H1 (cell line): ENCODE data around the gene CABP2. TPM values are rescaled to one million over a fixed set of nuclear protein-coding genes. Genes with fewer than 3 reads are reported as not detected.

Experiments used
- CTCF ChIA-PET: fragments of 300-600 bp; sonication (Branson Sonifier 250); formaldehyde crosslinking; loops from one replicate; lab custom pipeline; 2021; ENCODE audit not compliant: partially characterized antibody; lab: Charles Lee
- POLR2A ChIA-PET: fragments of 300-600 bp; sonication (Branson Sonifier 250); formaldehyde crosslinking; loops from one replicate; lab custom pipeline; 2021; ENCODE audit warnings: inconsistent platforms; ENCODE audit not compliant: partially characterized antibody; lab: Charles Lee
- DNase-seq, 2 experiments: peaks; one replicate each; pipeline versions ENCODE4 v3.0.0 to v3.0.0-alpha.2; 2010 to 2022; ENCODE audit warnings: low spot score in 2 of 2, low read depth in 1 of 2, mixed read lengths in 1 of 2
- FAIRE-seq: peaks from 2 replicates; lab custom pipeline; 2011; peaks lifted over from hg19 to GRCh38; lab: Jason Lieb, UNC
- H2AFZ ChIP-seq: 2 replicates; pipeline ENCODE4 v1.8.1; 2012; ENCODE audit warnings: low read length, inconsistent platforms
- H2AK5ac ChIP-seq: 2 replicates; pipeline ENCODE4 v1.6.1; 2013; ENCODE audit warnings: low read depth, low read length
- H2BK120ac ChIP-seq: replicated peaks from 2 replicates; pipeline ENCODE3; 2013; ENCODE audit warnings: low read depth, low read length, inconsistent platforms
- H2BK12ac ChIP-seq: 2 replicates; pipeline ENCODE4 v1.6.1; 2013; ENCODE audit warnings: low read depth, low read length
- H2BK15ac ChIP-seq: 2 replicates; pipeline ENCODE4 v1.6.1; 2013; ENCODE audit warnings: low read length
- H2BK20ac ChIP-seq: 2 replicates; pipeline ENCODE4 v1.6.1; 2013; ENCODE audit warnings: low read length
- H2BK5ac ChIP-seq: 2 replicates; pipeline ENCODE4 v1.6.1; 2013; ENCODE audit warnings: low read depth, low read length
- H3K14ac ChIP-seq: 2 replicates; pipeline ENCODE4 v1.6.1; 2013; ENCODE audit warnings: inconsistent platforms; ENCODE audit not compliant: insufficient read length
- H3K18ac ChIP-seq: 2 replicates; pipeline ENCODE4 v1.6.1; 2013; ENCODE audit warnings: low read length; ENCODE audit errors: extremely low read depth
- H3K23ac ChIP-seq: 2 replicates; pipeline ENCODE4 v1.6.1; 2013; ENCODE audit warnings: inconsistent platforms; ENCODE audit not compliant: insufficient read length
- H3K23me2 ChIP-seq: 2 replicates; pipeline ENCODE4 v1.6.1; 2013; ENCODE audit warnings: low read depth, low read length
- H3K27ac ChIP-seq: 2 replicates; pipeline ENCODE4 v1.6.1; 2011; ENCODE audit warnings: low read depth, low read length, inconsistent platforms
- H3K27me3 ChIP-seq, 4 experiments: replicated peaks in 1 of 4; 1 replicate in 1 of 4; 2 replicates in 3 of 4; pipeline versions ENCODE4 v1.6.1 to v1.8.1; 2011 to 2013; ENCODE audit warnings: low read length in 3 of 4, mild to moderate bottlenecking in 3 of 4, inconsistent platforms in 2 of 4, mixed read lengths in 2 of 4, moderate library complexity in 1 of 4; ENCODE audit not compliant: control insufficient read depth in 3 of 4, insufficient read depth in 3 of 4; ENCODE audit errors: extremely low read depth in 1 of 4
- H3K36me3 ChIP-seq, 4 experiments: 2 replicates each; pipeline versions ENCODE4 v1.6.1 to v1.8.1; 2011 to 2013; ENCODE audit warnings: mild to moderate bottlenecking in 4 of 4, low read length in 3 of 4, moderate library complexity in 2 of 4, control low read depth in 1 of 4, inconsistent platforms in 1 of 4; ENCODE audit not compliant: insufficient read depth in 4 of 4, control insufficient read depth in 2 of 4
- H3K4ac ChIP-seq: replicated peaks from 2 replicates; pipeline ENCODE3; 2013; ENCODE audit warnings: low read length, low read depth, mixed read lengths, inconsistent platforms; ENCODE audit not compliant: insufficient read length
- H3K4me1 ChIP-seq, 4 experiments: replicated peaks in 1 of 4; 1 replicate in 1 of 4; 2 replicates in 3 of 4; pipeline versions ENCODE4 v1.6.1 to v1.8.1; 2011 to 2013; ENCODE audit warnings: low read length in 3 of 4, inconsistent platforms in 2 of 4, mixed read lengths in 1 of 4; ENCODE audit not compliant: insufficient read depth in 4 of 4, control insufficient read depth in 3 of 4
- H3K4me2 ChIP-seq, 2 experiments: 2 replicates each; pipeline versions ENCODE4 v1.6.1 to v1.8.1; 2011 to 2013; ENCODE audit warnings: low read depth in 2 of 2, low read length in 2 of 2, control low read depth in 1 of 2, inconsistent platforms in 1 of 2, mild to moderate bottlenecking in 1 of 2; ENCODE audit not compliant: insufficient read depth in 1 of 2
- H3K4me3 ChIP-seq, 4 experiments: fragments of 200-600, 300-600 bp in 1 of 4; sonication (generic), shearing (Covaris generic), sonication (Bioruptor Twin) in 1 of 4; 2 replicates each; pipeline versions ENCODE4 v1.5.1 to v1.8.1; 2011 to 2016; ENCODE audit warnings: low read length in 4 of 4, low read depth in 3 of 4, control low read depth in 2 of 4, inconsistent platforms in 2 of 4, mild to moderate bottlenecking in 2 of 4, mixed read lengths in 1 of 4, moderate library complexity in 1 of 4; ENCODE audit not compliant: insufficient read depth in 2 of 4; ENCODE audit errors: extremely low read depth in 1 of 4
- H3K56ac ChIP-seq: replicated peaks from 2 replicates; pipeline ENCODE3; 2013; ENCODE audit warnings: low read depth, mild to moderate bottlenecking, mixed read lengths, low read length, inconsistent platforms; ENCODE audit not compliant: insufficient read length
- H3K79me1 ChIP-seq: 2 replicates; pipeline ENCODE4 v1.6.1; 2013; ENCODE audit warnings: low read depth, low read length, control low read depth
- H3K79me2 ChIP-seq, 2 experiments: 2 replicates each; pipeline versions ENCODE4 v1.6.1 to v1.8.1; 2012 to 2013; ENCODE audit warnings: low read length in 2 of 2, mild to moderate bottlenecking in 2 of 2, inconsistent platforms in 1 of 2; ENCODE audit not compliant: insufficient read depth in 2 of 2, control insufficient read depth in 1 of 2
- H3K9ac ChIP-seq, 4 experiments: replicated peaks in 1 of 4; 1 replicate in 1 of 4; 2 replicates in 3 of 4; pipeline versions ENCODE4 v1.6.1 to v1.8.1; 2011 to 2013; ENCODE audit warnings: low read depth in 3 of 4, low read length in 3 of 4, control low read depth in 2 of 4, mild to moderate bottlenecking in 2 of 4, moderate library complexity in 2 of 4, inconsistent platforms in 1 of 4; ENCODE audit errors: extremely low read depth in 1 of 4
- H3K9me3 ChIP-seq, 2 experiments: 2 replicates each; pipeline versions ENCODE4 v1.6.1 to v1.8.1; 2012 to 2013; ENCODE audit warnings: mild to moderate bottlenecking in 2 of 2, moderate library complexity in 2 of 2, control low read depth in 1 of 2, inconsistent platforms in 1 of 2, low read depth in 1 of 2, low read length in 1 of 2, mixed read lengths in 1 of 2; ENCODE audit not compliant: insufficient read depth in 2 of 2
- H4K20me1 ChIP-seq, 2 experiments: replicated peaks in 1 of 2; 2 replicates each; pipeline versions ENCODE3 to v1.8.1; 2011 to 2013; ENCODE audit warnings: inconsistent platforms in 2 of 2, low read length in 2 of 2, mild to moderate bottlenecking in 1 of 2; ENCODE audit not compliant: insufficient read depth in 2 of 2, control insufficient read depth in 1 of 2
- H4K5ac ChIP-seq: 2 replicates; pipeline ENCODE4 v1.6.1; 2013; ENCODE audit warnings: low read length, low read depth, mixed read lengths, inconsistent platforms; ENCODE audit not compliant: insufficient read length
- H4K8ac ChIP-seq: 2 replicates; pipeline ENCODE4 v1.8.0; 2013; ENCODE audit warnings: mild to moderate bottlenecking, moderate library complexity, low read length, inconsistent platforms; ENCODE audit not compliant: insufficient read depth; ENCODE audit errors: extremely low read depth
- H4K91ac ChIP-seq: replicated peaks from 2 replicates; pipeline ENCODE3; 2013; ENCODE audit warnings: low read length, mixed read lengths, inconsistent platforms; ENCODE audit not compliant: insufficient read length
- CBX5 ChIP-seq: fragments of 300-800, 300-1000 bp; sonication (generic); IDR thresholded peaks from 2 replicates; pipeline ENCODE4 v1.7.1; 2016; ENCODE audit warnings: antibody characterized with exemption, low read length, low read depth
- CTBP2 ChIP-seq: IDR thresholded peaks from 2 replicates; pipeline ENCODE4 v1.7.0; 2011; ENCODE audit warnings: borderline replicate concordance, mild to moderate bottlenecking, moderate library complexity, mixed read lengths, low read length; ENCODE audit not compliant: insufficient read depth, insufficient read length
- EGR1 ChIP-seq: IDR thresholded peaks from 2 replicates; pipeline ENCODE4 v1.6.1; 2011; ENCODE audit warnings: low read depth, low read length, borderline replicate concordance
- EZH2 ChIP-seq: fragments of 200-600 bp; sonication (generic); IDR thresholded peaks from 2 replicates; pipeline ENCODE4 v1.7.1; 2012; ENCODE audit warnings: low read depth, mild to moderate bottlenecking, moderate library complexity, low read length, inconsistent platforms; ENCODE audit not compliant: severe bottlenecking
- NRF1 ChIP-seq: IDR thresholded peaks from 2 replicates; pipeline ENCODE4 v1.6.1; 2011; ENCODE audit warnings: mild to moderate bottlenecking, low read depth, low read length, improper control_type of control experiment
- PHF8 ChIP-seq: fragments of 200-600 bp; sonication (generic); conservative IDR thresholded peaks from 2 replicates; pipeline ENCODE4 v1.7.1; 2012; ENCODE audit warnings: low read depth, mild to moderate bottlenecking, inconsistent platforms, low read length, moderate library complexity
- POLR2A ChIP-seq, 2 experiments: IDR thresholded peaks; 1 replicate in 1 of 2; 2 replicates in 1 of 2; pipeline ENCODE4 v1.6.1; 2011; ENCODE audit warnings: low read depth in 2 of 2, low read length in 2 of 2, mild to moderate bottlenecking in 2 of 2; ENCODE audit errors: control extremely low read depth in 1 of 2
- POLR2AphosphoS5 ChIP-seq: IDR thresholded peaks from 2 replicates; pipeline ENCODE4 v1.6.1; 2011; ENCODE audit warnings: low read depth, low read length
- RAD21 ChIP-seq, 2 experiments: IDR thresholded peaks in 1 of 2; conservative IDR thresholded peaks in 1 of 2; 2 replicates each; pipeline ENCODE4 v1.6.1; 2011; ENCODE audit warnings: low read depth in 2 of 2, low read length in 2 of 2, improper control_type of control experiment in 1 of 2, inconsistent platforms in 1 of 2, mild to moderate bottlenecking in 1 of 2, moderate library complexity in 1 of 2
- SP2 ChIP-seq: IDR thresholded peaks from 2 replicates; pipeline ENCODE4 v1.6.1; 2012; ENCODE audit warnings: mild to moderate bottlenecking, low read length, inconsistent platforms
- SRF ChIP-seq: IDR thresholded peaks from 2 replicates; pipeline ENCODE4 v1.6.1; 2011; ENCODE audit warnings: mild to moderate bottlenecking, low read depth, low read length, moderate library complexity
- TEAD4 ChIP-seq: IDR thresholded peaks from 2 replicates; pipeline ENCODE4 v1.6.1; 2012; ENCODE audit warnings: low read depth, low read length, inconsistent platforms, mixed read lengths
- WGBS, 2 experiments: shearing (Covaris generic) in 1 of 2; methylation state at CpG; one replicate each; pipeline versions ENCODE4 v1.1.6 to v1.1.7; 2013 to 2015; ENCODE audit warnings: low lambda C conversion rate in 2 of 2, mixed read lengths in 2 of 2, inconsistent platforms in 1 of 2, low coverage in 1 of 2, missing lambda C conversion rate in 1 of 2; ENCODE audit not compliant: insufficient replicate concordance in 2 of 2, insufficient coverage in 1 of 2, insufficient read length in 1 of 2; ENCODE audit errors: extremely low coverage in 1 of 2, missing lambda C conversion rate in 1 of 2; 5-methylcytosine and 5-hydroxymethylcytosine counted together
- polyA plus RNA-seq, 7 experiments: library from polyadenylated mRNA; depleted of rRNA in 3 of 7; stranded (reverse) in 5 of 7; unstranded in 2 of 7; fragments of >200 nt in 5 of 7; fragments of 200-250 nt in 2 of 7; gene quantifications; 1 replicate in 5 of 7; 2 replicates in 1 of 7; 4 replicates in 1 of 7; pipeline versions ENCODE4 v1.2.1 to v1.2.3, GENCODE V29; 2011 to 2013; ENCODE audit warnings: missing spikeins in 2 of 7, mixed read lengths in 2 of 7
- total RNA-seq: library from RNA; stranded (reverse); fragmentation: NEBNext Ultra II Directional; extraction: Animal tissue kit (Norgen Biotek cat#: 25700); gene quantifications from 2 replicates; pipeline ENCODE4 v1.2.1, GENCODE V29; 2021

Gene CABP2
- total and polyA plus RNA-seq, 2 of the 8 experiments (the other 6 are each of a cell fraction or from before 2014, with no cell fraction given), result not detected

DNA sequence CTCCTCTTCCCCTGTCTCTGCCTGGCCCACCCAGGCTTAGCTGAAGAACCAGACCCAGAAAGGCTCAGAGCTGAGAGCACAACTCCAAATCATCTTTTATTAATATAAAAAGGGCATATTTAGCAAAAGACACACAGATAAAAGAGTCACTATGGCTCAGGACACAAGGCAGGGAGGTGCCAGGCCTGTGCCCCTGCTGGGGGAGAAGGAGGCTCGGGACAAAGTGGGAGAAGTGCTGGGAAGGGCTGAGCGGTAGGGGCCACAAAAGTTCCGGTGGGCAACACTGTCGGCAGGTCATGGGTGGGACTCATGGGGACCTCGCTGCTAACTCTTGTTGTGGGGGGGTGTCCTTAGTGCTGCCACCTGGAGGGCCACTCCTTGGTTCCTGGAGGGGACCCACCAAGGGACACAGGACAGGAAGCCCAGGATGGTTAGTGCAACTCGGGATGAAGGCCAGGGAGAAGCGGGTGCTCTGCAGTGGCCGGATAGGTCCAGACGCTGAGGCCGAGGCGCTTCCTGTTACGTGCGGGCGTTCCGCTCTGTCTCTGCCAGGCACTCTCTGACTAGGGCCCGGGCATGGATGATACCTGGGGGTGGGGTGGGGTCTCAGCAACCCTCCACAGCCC, 16.7 kb downstream of the CABP2 start:
- Histone ChIP-seq H3K4ac (no peak overlapping the region), H4K5ac (no peak overlapping the region), H3K4me2 (peak overlapping the region; percentile 66 to 84; a peak in 2 of 4 replicates), H3K56ac (no peak overlapping the region), H2BK12ac (no peak overlapping the region), H4K20me1 (peaks cover 4 to 16% of the 10 kb centered on the region in 2 experiments), H3K27ac (no peak overlapping the region), H2BK20ac (no peak overlapping the region), H2BK15ac (no peak overlapping the region), H2AFZ (no peak overlapping the region), H3K23ac (no peak overlapping the region), H2BK5ac (no peak overlapping the region), H3K36me3 (peaks cover 0 to 3% (median 0%) of the 10 kb centered on the region in 4 experiments; a peak in 4 of 8 replicates), H3K14ac (no peak overlapping the region), H2BK120ac (no peak overlapping the region), H3K79me2 (0 out of 4 replicates have a peak, but pooled peaks cover 0 to 8% of the 10 kb centered on the region in 2 experiments), H3K4me1 (peaks cover 0 to 30% (median 10%) of the 10 kb centered on the region in 4 experiments; a peak in 6 of 7 replicates), H3K27me3 (peaks cover 0 to 8% (median 4%) of the 10 kb centered on the region in 4 experiments; a peak in 3 of 7 replicates), H4K91ac (no peak overlapping the region), H4K8ac (no peak overlapping the region), H3K9ac (no peak overlapping the region), H3K9me3 (no peaks in the 10 kb centered on the region), H3K23me2 (peaks cover 23% of the 10 kb centered on the region), H2AK5ac (no peak overlapping the region), H3K4me3 (no peak overlapping the region; a peak in 1 of 8 replicates), H3K79me1 (no peaks in the 10 kb centered on the region)
- POLR2A ChIA-PET, result interaction anchor here (1.5 kb wide), 1 partner anchor 16 kb away, joined by 3 read pairs; no protein-coding TSS in a partner anchor
- FAIRE-seq (no peak), DNase-seq (no peak)
- 88% methylated on average over 16 of the region's 16 CpGs; no CpG with 5 or more reads in 1 of the 2 experiments for WGBS, 2 experiments
- TF ChIP-seq NRF1 (no peak), SRF (no peak), CBX5 (no peak), EZH2 (no peak), PHF8 (no peak), RAD21 (IDR thresholded peaks at IDR 0.05 in 1 of 2, conservative IDR thresholded peaks at IDR 0.05 in 1 of 2; ENCODE audit: low read depth in 2 of 2, low read length in 2 of 2) (no peak), POLR2A (IDR thresholded peaks at IDR 0.05; ENCODE audit: control extremely low read depth in 1 of 2, low read depth in 2 of 2, low read length in 2 of 2) (no peak), CTBP2 (no peak), EGR1 (no peak), SP2 (no peak), POLR2AphosphoS5 (no peak), TEAD4 (no peak)
- TF ChIP-seq, all 59 proteins: peak for 0
- no peak overlapping the region for H3K18ac ChIP-seq
- CTCF ChIA-PET, result interaction anchor here (1.0 to 2.0 kb wide), 5 partner anchors 17 to 149 kb away, joined by 3 to 8 read pairs (median 3); partner anchors contain the start of gene CABP4
